ENCODE data around the gene KIF25.

KIF25 gene

GRCh38 chr6:168035661-168036545, 38.4 kb downstream of the KIF25 start:
- DNase-seq (ENCODE audit: low read depth, low spot score), result no peak

GRCh38 chr6:168037242-168037641, 39.8 kb downstream of the KIF25 start:
- DNase-seq (ENCODE audit: low read depth, low spot score), result no peak

- no peak for DNase-seq (ENCODE audit: low read depth, low spot score)
Observed at GRCh38 chr6:168037856-168038255, 40.4 kb downstream of the KIF25 start.

- DNase-seq (ENCODE audit: low read depth, low spot score), result no peak
Observed at GRCh38 chr6:168038576-168039140, 41.2 kb downstream of the KIF25 start.

GRCh38 chr6:168039301-168039700, 41.8 kb downstream of the KIF25 start:
- DNase-seq (ENCODE audit: low read depth, low spot score), result no peak

- no peak for DNase-seq (ENCODE audit: low read depth, low spot score)
Observed at GRCh38 chr6:168039849-168040248, 42.4 kb downstream of the KIF25 start.

- no peak for DNase-seq (ENCODE audit: low read depth, low spot score)
Observed at GRCh38 chr6:168040856-168041496, 43.5 kb downstream of the KIF25 start.

- no peak for DNase-seq (ENCODE audit: low read depth, low spot score)
Observed at GRCh38 chr6:168041928-168042327, 44.5 kb downstream of the KIF25 start.

- DNase-seq (ENCODE audit: low read depth, low spot score), result no peak
Observed at GRCh38 chr6:168042426-168043192, 45.1 kb downstream of the KIF25 start.

GRCh38 chr6:168043193-168043847, 45.8 kb downstream of the KIF25 start:
- no peak for DNase-seq (ENCODE audit: low read depth, low spot score)

- DNase-seq (ENCODE audit: low read depth, low spot score), result no peak
Observed at GRCh38 chr6:168043848-168044415, 46.5 kb downstream of the KIF25 start.

- DNase-seq (ENCODE audit: low read depth, low spot score), result no peak
Observed at GRCh38 chr6:168044521-168045130, 47.2 kb downstream of the KIF25 start.

GRCh38 chr6:168045141-168045691, 47.7 kb downstream of the KIF25 start:
- DNase-seq (ENCODE audit: low read depth, low spot score), result no peak

GRCh38 chr6:168045706-168046620, 48.5 kb downstream of the KIF25 start:
- no peak for DNase-seq (ENCODE audit: low read depth, low spot score)

- DNase-seq (ENCODE audit: low read depth, low spot score), result no peak
Observed at GRCh38 chr6:168046696-168047095, 49.2 kb downstream of the KIF25 start.

GRCh38 chr6:168047841-168048723, 50.6 kb downstream of the KIF25 start:
- no peak for DNase-seq (ENCODE audit: low read depth, low spot score)

- DNase-seq (ENCODE audit: low read depth, low spot score), result no peak
Observed at GRCh38 chr6:168048724-168049025, 51.2 kb downstream of the KIF25 start.

- DNase-seq (ENCODE audit: low read depth, low spot score), result no peak
Observed at GRCh38 chr6:168049277-168049676, 51.8 kb downstream of the KIF25 start.

Measured in brain pericyte (primary cell).